Fibroblast of lung (primary cell): ENCODE measurements around the gene KIF20B. TPM values are rescaled to one million over a fixed set of nuclear protein-coding genes. Genes with fewer than 3 reads are reported as not detected.

Source experiments
- DNase-seq, 2 donors: peaks; one replicate each; pipeline versions ENCODE4 v3.0.0 to v3.0.0-alpha.2; 2010; ENCODE audit warnings: low read depth in 2 of 2
- H2AFZ ChIP-seq: 2 replicates; pipeline ENCODE4 v1.5.1; 2012; ENCODE audit warnings: low read length, control low read depth, inconsistent platforms
- H3K27ac ChIP-seq: 2 replicates; pipeline ENCODE4 v1.5.1; 2011; ENCODE audit warnings: low read length, control low read depth; ENCODE audit not compliant: insufficient read depth
- H3K27me3 ChIP-seq: 2 replicates; pipeline ENCODE4 v1.5.1; 2011; ENCODE audit warnings: mild to moderate bottlenecking, low read length; ENCODE audit not compliant: control insufficient read depth, insufficient read depth
- H3K36me3 ChIP-seq: 2 replicates; pipeline ENCODE4 v1.5.1; 2011; ENCODE audit warnings: low read length; ENCODE audit not compliant: control insufficient read depth, insufficient read depth
- H3K4me1 ChIP-seq: 2 replicates; pipeline ENCODE4 v1.5.1; 2011; ENCODE audit warnings: low read length; ENCODE audit not compliant: control insufficient read depth, insufficient read depth; ENCODE audit errors: extremely low read depth
- H3K4me2 ChIP-seq: 2 replicates; pipeline ENCODE4 v1.5.1; 2011; ENCODE audit warnings: low read length, control low read depth; ENCODE audit not compliant: insufficient read depth; ENCODE audit errors: extremely low read depth
- H3K4me3 ChIP-seq, 4 experiments: fragments of 200-600 bp in 1 of 4; sonication (generic) in 1 of 4; replicated peaks in 1 of 4; 2 replicates each; pipeline ENCODE4 v1.5.1; 2011 to 2016; ENCODE audit warnings: low read length in 4 of 4, low read depth in 3 of 4, mild to moderate bottlenecking in 3 of 4, control low read depth in 2 of 4, inconsistent platforms in 1 of 4, mixed read lengths in 1 of 4; ENCODE audit not compliant: insufficient read depth in 1 of 4; ENCODE audit errors: control extremely low read depth in 1 of 4
- H3K79me2 ChIP-seq: 2 replicates; pipeline ENCODE4 v1.5.1; 2012; ENCODE audit warnings: mild to moderate bottlenecking, low read length, inconsistent platforms; ENCODE audit not compliant: control insufficient read depth, insufficient read depth
- H3K9ac ChIP-seq: 2 replicates; pipeline ENCODE4 v1.5.1; 2011; ENCODE audit warnings: mild to moderate bottlenecking, low read length, control low read depth; ENCODE audit not compliant: insufficient read depth
- H3K9me3 ChIP-seq: 2 replicates; pipeline ENCODE4 v1.5.1; 2012; ENCODE audit warnings: low read depth, low read length; ENCODE audit not compliant: control insufficient read depth, insufficient read depth
- H4K20me1 ChIP-seq: 2 replicates; pipeline ENCODE4 v1.5.1; 2011; ENCODE audit warnings: low read length; ENCODE audit not compliant: control insufficient read depth, insufficient read depth; ENCODE audit errors: extremely low read depth
- CTCF ChIP-seq, 2 donors: IDR thresholded peaks in 1 of 2; conservative IDR thresholded peaks in 1 of 2; 1 replicate in 1 of 2; 2 replicates in 1 of 2; pipeline ENCODE4 v1.5.1; 2011 to 2012; ENCODE audit warnings: low read length in 2 of 2, control low read depth in 1 of 2, inconsistent platforms in 1 of 2, low read depth in 1 of 2, mild to moderate bottlenecking in 1 of 2
- EZH2 ChIP-seq: IDR thresholded peaks from 2 replicates; pipeline ENCODE4 v1.5.1; 2012; ENCODE audit warnings: low read length, control low read depth, mild to moderate bottlenecking; ENCODE audit errors: missing control alignments
- polyA plus RNA-seq, 2 donors: library from polyadenylated mRNA; depleted of rRNA in 1 of 2; stranded (reverse) in 1 of 2; unstranded in 1 of 2; fragments of >200 nt; gene quantifications; 2 replicates each; pipeline ENCODE4 v1.2.1, GENCODE V29; 2011 to 2012; ENCODE audit warnings: missing spikeins in 1 of 2
- total RNA-seq: library from RNA; depleted of rRNA; stranded (reverse); fragments of >200 nt; gene quantifications from 2 replicates; pipeline ENCODE4 v1.2.1, GENCODE V29; 2014

Gene KIF20B
- total and polyA plus RNA-seq, 2 donors (not counting 1 experiment from before 2014, with no cell fraction given): 5.6 to 9.2 TPM

DNA sequence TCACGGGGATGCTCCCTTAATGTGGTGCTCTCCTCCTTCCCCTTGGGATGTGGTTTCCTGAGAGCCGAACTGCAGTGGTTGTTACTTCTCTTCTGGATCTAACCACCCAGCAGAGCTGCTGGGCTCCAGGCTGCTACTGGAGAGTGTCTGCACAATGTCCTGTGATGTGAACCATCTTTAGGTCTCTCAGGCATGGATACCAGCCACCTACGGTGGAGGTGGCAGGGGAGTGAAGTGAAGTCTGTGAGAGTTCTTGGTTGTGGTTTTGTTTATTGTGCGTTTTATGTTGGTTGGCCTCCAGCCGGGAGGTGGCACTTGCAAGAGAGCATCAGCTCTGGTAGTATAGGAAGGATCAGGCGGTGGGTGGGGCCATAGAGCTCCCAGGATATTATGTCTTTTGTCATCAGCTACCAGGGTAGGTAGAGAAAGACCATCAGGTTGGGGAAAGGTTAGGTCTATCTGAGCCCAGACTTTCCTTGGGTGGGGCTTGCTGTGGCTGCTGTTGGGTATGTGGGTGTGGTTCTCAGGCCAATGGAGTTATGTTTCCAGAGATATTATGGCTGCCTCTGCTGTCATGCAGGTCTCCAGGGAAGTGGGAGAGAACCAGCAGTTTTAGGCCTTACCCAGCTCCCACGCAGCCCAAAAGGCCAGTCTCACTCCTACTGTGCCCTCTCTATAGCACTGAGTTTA, 87.9 kb downstream of the KIF20B start:
- Histone ChIP-seq H3K4me3 (no peak overlapping the region), H3K4me1 (no peaks in the 10 kb centered on the region), H3K27me3 (no peaks in the 10 kb centered on the region), H3K79me2 (no peaks in the 10 kb centered on the region), H3K4me2 (no peak overlapping the region), H3K27ac (no peak overlapping the region), H3K36me3 (no peaks in the 10 kb centered on the region), H3K9me3 (no peaks in the 10 kb centered on the region), H3K9ac (no peak overlapping the region), H4K20me1 (no peaks in the 10 kb centered on the region), H2AFZ (no peak overlapping the region)
- TF ChIP-seq CTCF (conservative IDR thresholded peaks at IDR 0.05 in 1 of 2, IDR thresholded peaks at IDR 0.05 in 1 of 2; ENCODE audit: low read depth in 1 of 2, low read length in 2 of 2): no peak
- no peak for TF ChIP-seq EZH2
- no peak for DNase-seq

GRCh38 chr10:89792187-89792586, 90.8 kb downstream of the KIF20B start:
- Histone ChIP-seq H3K9me3 (no peaks in the 10 kb centered on the region), H3K4me2 (no peak overlapping the region), H3K4me3 (no peak overlapping the region), H3K9ac (no peak overlapping the region), H3K36me3 (no peaks in the 10 kb centered on the region), H3K27me3 (no peaks in the 10 kb centered on the region), H3K4me1 (no peaks in the 10 kb centered on the region), H3K27ac (no peak overlapping the region), H3K79me2 (no peaks in the 10 kb centered on the region), H2AFZ (no peak overlapping the region), H4K20me1 (no peaks in the 10 kb centered on the region)
- DNase-seq: peak in 1 of 2 donors; percentile 11
- TF ChIP-seq EZH2 (no peak), CTCF (conservative IDR thresholded peaks at IDR 0.05 in 1 of 2, IDR thresholded peaks at IDR 0.05 in 1 of 2; ENCODE audit: low read depth in 1 of 2, low read length in 2 of 2) (no peak)

DNA sequence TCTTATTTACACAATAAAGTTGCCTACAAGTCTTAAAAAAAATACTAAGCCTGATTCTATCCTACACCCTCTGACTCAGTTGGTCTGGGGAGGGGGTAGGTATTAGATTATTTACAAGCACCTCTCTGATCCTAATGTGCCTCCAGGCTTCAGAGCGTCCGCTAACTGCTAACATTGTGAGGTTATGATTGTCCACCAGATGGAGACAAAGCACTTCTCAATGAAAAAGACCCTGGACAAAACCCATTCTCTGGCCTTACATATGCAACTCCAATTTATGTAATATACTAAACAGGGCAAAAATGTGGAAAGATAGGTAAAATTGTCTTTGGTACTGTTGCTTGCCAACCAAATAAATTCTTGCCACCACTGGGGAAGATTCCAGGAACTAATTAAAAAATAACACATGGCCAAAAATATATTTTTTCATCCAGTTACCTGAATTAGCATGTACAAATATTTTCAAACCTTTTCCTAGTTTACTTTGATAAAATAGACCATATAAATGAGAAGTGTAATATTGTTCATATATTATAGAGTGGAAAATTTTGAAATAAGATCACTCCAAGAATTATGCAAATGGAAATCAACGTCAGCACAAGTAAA, 92.4 kb downstream of the KIF20B start:
- TF ChIP-seq CTCF (conservative IDR thresholded peaks at IDR 0.05 in 1 of 2, IDR thresholded peaks at IDR 0.05 in 1 of 2; ENCODE audit: low read depth in 1 of 2, low read length in 2 of 2) (peak; percentile 76), EZH2 (no peak)
- Histone ChIP-seq H3K27me3 (no peaks in the 10 kb centered on the region), H2AFZ (no peak overlapping the region), H3K36me3 (no peaks in the 10 kb centered on the region), H3K9ac (no peak overlapping the region), H4K20me1 (no peaks in the 10 kb centered on the region), H3K4me1 (no peaks in the 10 kb centered on the region), H3K79me2 (no peaks in the 10 kb centered on the region), H3K9me3 (no peaks in the 10 kb centered on the region), H3K4me2 (no peak overlapping the region), H3K27ac (no peak overlapping the region), H3K4me3 (no peak overlapping the region)
- DNase-seq: peak; percentile 63 to 84
